GDM1 (cell line): ENCODE measurements around the gene PAM16.
A peak's percentile ranks its signal among the peaks of the same experiment; 100 is the strongest.
"Not testable (repeated sequence)": the region's sequence is repeated elsewhere in the genome, so short reads cannot be mapped to it uniquely, and the experiment has no call there.

Experiments
- DNase-seq: peaks from one replicate; lab custom pipeline; 2025; lab: John Stamatoyannopoulos, UW

PAM16 gene

DNA sequence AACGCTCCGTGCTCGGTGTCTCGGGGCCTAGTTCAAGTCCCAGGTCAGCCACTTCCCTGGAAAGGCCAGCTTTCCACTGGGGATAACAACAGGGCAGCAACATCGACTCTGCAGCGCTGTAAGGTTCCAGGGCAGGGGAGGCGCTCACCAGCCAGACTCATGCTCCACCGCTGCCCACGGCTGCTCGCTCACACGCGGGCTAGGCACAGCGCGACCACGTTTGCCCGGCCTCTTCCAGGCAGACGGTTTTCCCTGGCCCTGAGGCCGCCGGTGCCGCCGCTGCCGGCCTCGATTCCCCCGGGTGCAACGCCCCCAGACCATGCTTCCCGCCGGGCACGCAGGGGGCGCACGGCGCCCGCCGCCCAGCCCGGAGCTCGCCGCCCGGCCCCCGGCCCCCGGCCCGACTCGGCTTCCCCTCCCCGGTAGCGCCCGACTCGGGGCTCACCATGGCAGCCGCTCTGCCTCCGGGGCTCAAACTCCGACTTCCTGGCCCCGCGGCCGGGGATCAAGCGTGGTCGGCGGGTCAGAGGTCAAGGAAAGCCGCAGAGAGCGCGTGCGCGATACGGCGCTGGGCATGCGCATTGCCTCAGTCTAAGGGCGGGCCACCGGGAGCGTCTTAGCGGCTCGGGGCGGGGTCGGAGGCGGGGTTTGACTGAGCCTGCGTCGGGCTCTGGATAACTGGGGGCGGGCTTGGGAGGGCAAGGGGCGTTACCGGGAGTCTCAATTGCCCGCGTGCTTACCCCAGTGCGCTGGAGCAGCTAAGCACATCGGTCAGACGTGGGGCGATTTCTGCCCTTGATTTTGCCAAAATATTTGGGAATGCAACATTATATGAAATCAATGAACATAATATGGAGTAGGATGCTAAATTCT lies at the start of gene PAM16:
TSS of gene PAM16 (minus strand) at position 535 of the 873 bp plus-strand sequence. CDS start at position 448, 87 bp downstream.
- DNase-seq, result peak; percentile 93

DNA sequence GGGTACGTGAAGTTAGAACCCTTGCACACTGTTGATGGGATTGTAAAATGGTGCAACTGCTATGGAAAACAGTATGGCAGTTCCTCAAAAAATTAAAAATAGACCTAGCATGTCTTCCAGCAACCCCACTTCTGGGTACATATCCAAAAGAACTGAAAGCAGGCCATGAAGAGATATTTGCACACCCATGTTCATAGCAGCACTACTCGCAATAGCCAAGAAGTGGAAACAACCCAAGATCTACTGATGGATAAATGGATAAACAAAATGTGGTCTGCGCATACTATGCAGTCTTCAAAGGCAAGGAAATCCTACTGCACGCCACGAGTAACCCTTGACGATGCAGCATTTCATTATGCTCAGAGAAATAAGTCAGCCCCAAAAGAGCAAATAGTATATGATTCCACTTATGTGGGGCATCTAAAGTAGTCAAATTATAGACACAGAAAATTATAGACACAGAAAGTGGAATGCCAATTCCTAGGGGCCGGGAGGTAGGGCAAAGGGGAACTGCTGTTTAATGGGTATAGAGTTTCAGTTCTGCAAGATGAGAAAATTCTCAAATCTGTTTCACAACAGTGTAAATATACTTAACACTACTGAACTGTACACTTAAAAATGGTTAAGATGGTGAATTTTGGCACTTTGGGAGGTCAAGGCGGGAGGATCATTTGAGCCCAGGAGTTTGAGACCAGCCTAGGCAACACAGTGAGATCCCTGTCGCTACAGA lies 48.0 kb upstream of the PAM16 start:
- DNase-seq, result no peak

DNA sequence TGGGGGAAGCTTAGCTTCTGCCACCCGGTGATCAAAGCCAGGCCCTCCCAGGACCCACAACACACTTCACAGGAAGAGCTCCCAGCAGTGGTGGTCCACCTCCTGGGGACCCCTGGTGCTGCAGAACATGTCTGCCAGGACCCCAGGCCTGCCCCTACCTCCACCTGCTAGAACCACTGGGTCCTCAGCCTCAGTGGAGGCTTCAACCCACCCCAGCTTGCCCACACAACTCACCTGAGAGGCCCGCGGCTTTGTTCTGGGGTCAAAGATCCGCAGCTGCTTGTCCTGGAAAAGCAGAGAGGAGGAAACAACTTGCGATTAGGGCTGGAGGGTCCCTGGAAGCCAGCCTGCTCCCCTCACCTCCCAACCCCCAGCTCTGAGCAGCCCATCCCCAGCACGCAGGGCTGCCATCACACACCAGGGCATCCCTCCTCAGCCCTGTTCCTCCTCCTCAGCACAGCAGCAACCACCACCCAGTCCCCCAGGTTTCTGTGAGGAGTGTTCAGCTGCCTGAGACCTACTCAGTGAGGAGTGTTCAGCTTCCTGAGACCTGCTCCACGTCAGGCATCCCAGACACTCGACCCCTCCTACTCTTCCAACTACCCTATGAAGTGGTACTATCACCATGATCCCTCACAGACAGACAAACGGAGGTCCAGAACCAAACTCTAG lies 44.1 kb upstream of the PAM16 start:
- no peak for DNase-seq

DNA sequence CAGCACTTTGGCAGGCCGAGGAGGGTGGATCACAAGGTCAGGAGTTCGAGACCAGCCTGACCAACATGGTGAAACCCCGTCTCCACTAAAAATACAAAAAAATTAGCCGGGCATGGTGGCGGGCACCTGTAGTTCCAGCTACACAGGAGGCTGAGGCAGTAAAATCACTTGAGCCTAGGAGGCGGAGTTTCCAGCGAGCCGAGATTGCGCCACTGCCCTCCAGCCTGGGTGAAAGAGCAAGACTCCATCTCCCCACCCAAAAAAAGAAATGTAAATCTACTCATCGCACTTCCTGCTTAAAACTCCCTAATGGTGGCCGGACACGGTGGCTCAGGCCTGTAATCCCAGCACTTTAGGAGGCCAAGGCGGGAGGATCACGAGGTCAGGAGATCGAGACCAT lies 42.7 kb upstream of the PAM16 start:
- not testable (repeated sequence) for DNase-seq

DNA sequence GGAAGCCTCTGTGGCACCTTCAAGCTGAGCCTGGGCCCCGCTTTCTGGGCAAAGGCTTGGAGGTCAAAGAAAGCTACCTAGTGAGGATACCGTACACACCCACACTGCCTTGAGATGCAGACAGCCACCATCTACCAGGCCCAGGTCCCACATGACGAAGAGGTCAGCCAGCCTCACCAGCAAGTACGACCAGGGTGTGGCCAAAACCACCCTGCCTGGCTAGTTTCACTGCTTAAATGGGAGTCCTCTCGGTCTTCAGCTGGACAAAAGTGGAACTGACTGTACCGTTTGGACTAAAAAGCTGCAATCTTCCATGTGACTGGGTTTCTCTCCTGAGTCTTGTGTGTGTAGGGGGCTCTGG lies 42.1 kb upstream of the PAM16 start:
- DNase-seq, result no peak

DNA sequence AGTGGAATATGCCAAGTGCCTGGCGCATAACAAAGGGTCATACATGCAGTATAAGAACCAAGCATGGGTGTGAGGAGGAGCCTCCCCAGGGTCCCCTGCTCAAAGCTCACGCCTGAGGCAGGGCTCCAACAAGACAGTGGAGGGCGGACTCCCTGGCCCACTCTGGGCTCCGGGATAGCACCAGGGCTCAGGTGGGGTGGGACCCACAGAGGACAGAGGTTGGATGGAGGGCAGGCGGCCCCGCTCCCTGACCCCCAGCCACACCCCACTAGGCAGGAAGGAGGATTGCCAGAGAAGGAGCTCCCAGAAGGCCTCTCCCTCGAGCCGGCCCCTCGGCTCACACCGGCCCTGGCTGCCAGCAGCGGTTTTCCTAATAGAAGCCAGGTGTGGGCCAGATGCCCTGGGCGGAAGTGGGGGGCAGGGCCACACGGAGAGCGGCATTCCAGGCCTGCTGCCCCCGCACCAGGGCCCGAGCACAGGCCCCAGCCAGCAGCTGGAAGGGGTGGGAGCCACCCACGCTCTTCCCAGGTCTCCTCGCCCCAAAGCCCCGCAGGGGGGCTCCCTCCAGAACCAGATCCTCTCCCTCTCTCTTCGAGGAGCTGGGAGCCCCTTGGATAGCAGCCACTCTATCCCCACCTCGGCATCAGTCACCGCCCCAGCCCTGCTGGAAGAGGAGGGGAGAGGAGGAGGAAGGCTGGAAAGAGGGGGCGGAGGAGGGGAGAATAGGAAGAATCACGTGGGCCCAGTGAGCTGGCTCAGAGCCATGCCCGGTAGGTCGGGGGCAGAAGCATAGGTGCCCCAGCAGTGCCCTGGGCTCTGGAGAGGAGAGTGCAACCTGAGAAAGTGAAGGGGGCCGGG lies 41.5 kb upstream of the PAM16 start:
- DNase-seq, result no peak

DNA sequence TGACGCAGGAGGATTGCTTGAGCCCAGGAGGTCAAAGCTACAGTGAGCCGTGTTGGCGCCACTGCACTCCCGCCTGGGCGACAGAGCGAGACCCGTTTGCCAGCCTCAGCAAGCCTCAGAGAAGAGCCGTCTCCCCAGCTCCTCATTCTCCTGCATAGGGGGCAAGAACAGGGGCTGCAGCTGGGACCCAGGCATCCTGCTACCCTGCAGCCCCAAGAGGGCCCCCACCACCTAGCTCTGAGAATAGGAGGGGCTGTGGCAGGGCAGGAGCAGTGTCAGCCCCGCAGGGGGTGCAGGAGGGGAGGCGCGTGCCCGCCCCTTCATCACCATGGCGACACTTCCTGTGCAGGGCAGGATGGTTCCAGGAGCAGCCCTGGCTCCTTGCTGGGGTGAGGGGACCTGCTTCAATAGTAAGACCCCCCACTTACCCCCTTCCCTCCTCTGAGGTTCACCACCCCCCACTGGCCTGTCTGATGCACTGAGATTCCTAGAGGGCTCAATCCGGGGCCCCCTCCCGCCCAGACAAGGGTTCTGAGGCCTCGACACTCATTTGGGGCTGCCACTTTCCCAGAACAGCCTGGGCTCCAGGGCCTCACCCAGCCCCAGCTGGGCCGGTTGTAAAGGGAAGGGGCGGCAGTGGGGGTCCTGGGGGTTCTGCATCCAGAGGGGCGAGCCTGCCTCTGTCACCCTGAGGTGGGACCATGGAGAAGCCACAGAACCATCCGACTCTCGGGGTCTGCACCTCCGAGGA lies 40.7 kb upstream of the PAM16 start:
- DNase-seq, result no peak

DNA sequence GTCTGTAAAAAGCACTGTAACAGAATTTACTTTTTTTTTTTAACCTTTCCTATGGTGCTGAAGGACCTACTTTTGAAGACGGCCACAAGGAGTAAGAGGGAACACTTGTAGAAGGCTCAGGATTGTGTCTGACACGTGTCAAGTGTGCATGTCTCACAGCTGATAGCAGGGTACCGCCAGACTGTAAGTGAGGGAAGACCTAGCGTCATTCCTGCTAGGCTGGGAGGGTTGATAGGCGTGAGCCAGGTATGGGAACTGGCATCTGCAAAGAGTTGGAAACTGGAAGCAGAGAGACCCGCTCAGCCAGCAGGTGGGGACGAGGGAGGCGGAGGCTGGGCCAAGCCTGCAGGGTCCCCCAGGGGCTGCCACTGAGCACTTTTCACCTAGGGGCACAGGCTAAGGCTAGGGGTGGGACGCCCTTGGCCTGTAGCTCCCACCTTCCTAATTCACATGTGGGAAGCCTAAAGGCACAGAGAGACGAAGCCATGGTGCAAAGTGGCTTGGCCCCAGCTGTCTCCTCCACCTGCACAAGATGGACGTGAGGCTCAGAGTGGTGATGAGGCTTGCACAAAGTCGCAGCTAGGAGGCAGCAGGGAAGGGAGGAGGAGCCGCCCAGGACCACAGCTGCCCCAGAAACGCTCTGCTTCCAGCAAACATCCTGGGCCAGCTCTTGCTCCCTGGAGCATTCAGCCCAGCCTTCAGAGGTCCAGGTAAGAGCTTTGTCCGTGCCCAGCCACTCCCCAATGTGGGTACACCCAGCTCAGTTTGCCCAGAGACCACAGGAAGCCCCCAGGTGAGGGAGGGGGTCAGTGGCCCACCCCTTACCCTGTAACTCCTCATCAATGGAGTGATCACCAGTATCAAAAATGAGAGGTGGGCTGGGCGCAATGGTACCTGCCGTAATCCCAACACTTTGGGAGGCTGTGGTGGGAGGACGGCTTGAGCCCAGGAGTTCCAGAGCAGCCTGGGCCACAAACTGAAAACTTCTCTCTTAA lies 39.4 kb upstream of the PAM16 start:
- no peak for DNase-seq

DNA sequence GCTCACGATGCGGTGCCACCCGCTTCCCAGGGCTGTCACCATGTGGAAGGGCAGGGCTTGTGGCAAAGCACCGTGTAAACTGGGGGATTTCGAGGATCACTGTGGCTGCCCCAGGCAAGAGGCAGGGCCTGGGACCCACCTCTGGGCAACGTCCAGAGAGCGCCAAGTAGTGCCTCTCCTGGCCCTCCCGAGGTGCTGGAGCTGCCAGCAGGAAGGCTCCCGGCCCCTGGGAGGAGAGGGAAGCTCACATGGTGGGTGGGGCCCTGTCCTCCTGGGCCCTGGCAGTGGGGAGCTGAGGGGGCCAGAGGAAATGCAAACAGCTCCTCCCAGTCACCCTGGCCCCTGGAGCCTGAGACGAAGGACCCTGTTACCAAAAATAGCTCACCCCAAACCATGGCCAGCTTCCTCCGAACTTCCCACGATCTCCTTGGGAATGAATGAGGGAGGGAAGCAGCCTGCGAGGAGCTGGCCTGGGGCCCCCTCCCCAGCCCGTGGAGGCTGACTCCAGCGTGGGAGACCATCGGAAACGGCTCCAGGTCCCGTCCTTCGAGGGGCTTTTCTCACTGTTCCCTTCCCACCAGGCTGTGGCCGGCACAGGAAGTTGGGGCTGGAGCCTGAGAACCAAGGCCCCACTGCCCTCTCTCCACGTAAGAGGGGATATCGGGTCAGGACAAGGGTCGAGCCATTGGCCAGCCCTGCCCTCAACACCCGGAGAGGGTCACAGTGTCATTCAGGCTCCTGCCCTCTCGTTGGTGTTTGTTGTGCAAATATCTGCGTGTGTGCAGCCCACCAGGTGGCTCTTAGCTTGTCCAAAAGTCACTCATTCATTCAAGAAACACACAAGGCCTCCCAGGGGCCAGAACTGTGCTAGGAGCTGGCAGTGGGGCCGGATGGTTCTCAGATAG lies 38.2 kb upstream of the PAM16 start:
- no peak for DNase-seq

DNA sequence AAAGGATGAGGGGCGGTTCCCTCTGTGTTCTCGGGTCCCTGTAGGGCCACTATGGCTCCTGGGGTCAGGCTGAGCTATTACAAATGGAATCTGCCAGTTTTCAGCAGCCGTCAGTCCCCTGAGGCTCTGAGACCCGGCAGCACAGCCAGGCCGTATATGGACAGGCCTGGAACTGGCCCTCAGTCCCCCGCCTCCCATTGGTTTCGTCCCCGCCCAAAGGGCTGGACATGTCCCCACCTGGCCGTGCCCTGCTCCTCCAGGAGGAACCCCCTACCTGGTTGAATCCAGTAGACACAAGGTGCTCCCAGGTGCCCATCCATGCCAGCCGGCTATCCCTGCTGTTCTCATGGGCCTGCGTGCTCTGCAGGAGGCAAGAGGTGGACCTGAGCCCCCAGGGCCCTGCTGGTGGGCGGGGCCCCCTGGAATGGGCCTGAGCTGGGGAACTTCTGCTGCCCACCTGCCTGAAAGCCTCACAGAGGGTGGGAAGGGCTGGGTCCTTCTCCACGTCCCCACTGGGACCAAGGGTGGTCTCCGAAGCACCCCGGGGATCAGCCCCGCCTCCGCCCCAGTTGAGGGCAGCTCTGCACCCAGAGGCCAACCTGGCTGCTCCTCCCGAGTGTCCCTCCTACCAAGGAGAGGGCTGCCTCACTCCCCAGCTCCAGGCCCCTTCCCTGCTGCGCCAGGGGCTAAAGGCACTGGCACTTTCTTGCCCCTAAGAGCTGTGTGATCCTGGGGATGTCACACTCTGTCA lies 37.3 kb upstream of the PAM16 start:
- DNase-seq, result no peak

DNA sequence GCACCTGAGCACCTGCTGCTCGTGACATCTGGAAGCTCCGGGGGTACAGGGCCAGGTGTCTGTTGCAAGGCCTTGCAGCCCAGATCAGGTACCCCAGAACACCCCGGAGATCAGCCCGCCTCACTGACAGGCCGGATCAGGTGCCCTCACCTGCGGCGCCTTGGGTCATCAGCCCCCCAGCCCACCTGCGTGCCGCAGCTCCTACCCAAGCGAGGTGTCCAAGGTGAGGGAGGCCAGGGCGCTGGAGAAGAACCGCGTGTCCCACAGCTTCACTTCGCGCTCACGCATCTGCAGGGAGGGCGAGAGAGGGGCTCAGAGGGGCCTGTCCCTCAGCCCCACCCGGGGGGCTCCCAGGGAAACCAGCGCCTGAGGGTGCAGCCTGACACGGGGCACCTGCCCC lies 36.7 kb upstream of the PAM16 start:
- no peak for DNase-seq

DNA sequence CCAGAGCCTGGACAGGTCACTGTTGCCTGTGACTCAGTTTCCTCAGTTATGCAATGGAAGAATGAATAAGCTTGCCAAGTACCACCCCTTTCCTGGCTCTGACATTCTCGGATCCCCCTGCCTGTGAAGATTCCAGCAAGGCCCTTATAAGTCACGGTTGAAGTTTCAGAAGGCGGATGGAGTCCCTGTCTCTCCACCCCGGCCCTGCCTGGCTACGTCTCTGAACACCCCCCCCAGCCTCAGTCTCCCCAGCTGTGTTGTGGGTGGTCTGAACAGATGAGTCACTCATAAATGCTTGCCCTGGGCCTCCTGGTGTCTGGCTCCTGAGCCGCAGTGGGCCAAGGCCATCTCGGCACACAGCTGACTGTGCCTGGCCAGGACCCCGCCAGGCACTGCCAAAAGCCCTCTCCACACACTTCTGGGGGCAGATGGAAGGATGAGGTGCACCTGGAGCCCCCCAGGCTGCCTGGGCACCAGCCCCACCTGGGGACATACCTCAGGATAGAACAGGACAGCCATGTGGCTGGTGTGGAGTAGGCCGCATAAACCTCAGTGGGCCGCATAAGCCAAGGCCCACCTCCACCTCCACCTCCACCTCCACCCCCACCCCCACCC lies 35.9 kb upstream of the PAM16 start:
- no peak for DNase-seq

DNA sequence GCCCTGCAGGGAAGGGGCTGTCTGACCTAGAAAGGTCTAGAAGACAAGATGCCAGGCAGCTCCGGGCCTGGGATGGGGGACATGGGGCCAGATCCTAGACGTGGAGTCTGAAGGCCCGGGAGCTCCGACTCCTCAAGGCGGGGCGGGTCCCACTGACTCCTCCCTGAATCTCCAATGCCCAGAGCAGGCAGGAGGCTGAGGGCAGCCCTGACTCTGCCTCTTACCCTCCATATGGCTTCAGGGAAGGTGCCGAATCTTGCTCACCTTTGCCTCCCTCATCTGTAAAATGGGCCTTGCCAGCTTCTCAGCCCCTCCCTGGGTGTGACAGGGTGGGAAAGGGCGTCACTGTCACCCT lies 35.3 kb upstream of the PAM16 start:
- no peak for DNase-seq

DNA sequence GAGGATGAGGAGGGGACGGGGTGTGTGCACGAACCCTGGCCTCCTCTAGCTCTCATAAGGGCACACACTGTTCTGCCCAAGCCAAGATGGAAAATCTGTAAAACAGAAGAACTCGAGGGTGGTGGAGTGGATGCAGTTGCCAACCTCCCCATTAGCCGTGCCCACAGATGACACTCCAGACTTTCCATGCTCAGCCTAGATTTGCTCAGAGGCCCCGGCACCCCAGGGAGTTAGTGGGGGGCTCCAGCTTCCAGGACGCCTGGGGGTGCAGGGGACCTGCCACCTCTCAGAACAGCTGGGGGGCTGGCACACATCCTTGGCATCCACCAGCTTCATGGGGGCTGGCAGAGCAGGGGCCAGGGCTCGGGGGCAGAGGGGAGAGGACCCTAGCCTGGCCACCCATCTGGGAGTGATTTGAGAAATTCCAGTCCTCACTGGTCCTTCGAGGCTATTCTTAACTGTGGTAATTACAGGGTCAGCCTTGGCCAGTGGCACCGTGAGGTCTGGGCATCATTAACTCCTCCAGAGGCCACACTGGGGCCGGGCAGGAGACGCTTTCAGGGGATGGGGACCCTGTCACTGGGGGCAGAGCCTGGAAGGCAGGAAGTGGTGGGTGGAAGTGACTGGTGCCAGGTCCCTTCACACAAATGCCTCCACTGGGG lies 34.8 kb upstream of the PAM16 start:
- DNase-seq, result no peak

DNA sequence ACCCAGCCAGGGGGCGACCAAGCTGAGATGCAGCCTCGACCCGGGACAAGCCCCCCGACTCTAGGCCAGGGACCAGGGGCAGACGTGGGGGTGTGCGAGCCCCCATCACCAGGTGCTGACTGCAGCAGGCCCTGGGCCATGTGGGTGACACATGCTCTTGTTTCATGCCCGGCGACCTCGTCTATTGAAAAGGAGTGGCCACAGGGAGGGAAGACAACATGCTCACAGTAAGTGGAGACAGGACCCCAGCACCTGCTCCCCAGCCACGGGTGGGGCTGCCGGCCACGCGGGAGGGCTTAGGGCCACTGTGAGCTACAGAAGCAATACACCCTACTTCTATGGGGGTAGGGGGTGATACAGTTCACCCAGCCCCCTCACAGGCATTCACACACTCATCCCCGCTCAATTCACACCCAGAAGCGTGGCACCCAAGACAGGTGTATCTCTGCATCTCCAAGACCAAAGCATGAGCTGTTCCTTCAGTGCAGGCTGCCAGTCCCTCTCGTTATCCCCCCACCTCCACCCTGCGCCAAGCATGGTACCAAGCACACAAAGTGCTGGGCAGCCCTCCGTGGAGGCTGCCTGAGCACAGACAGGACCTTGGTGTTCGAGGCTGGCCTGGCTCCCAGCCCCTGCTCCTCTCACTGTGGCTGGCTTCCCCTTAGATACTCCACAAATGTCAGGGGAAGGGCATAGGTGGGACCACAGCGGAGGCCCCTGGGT lies 34.1 kb upstream of the PAM16 start:
- no peak for DNase-seq

DNA sequence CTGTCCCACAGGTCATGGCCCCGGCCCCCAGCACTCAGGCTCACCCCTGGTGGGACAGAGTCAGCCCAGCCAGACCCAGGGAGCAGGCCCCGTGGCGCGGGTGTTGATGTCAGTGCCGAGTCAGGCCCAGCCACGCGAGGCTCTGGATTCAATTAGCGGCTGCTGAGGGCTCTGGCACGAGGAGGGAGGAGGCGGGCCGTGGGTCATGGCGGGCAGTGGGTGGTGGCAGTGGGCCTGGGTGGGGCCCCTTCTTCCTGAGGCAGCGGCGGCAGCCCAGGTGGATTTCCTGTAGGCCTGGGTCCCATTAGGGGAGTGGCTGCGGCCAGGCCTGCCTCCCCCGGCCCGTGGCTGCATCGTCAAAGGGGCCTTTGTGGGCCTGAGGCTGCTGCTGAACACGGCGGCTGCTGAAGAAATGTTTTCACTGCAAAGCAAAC lies 33.4 kb upstream of the PAM16 start:
- DNase-seq, result no peak
